Transverse colon (tissue), 4 donors: ENCODE results near the gene BAZ1B.

Experiments
- CTCF ChIP-seq, 5 experiments: fragments of 200-600 bp in 3 of 5; fragments of 450-650 bp in 2 of 5; sonication (generic) in 3 of 5; IDR thresholded peaks; 1 replicate in 2 of 5; 2 replicates in 3 of 5; pipeline ENCODE4 v1.5.1; 2016 to 2017; ENCODE audit warnings: antibody characterized with exemption in 5 of 5, inconsistent platforms in 3 of 5, mild to moderate bottlenecking in 2 of 5, moderate library complexity in 1 of 5
- POLR2A ChIP-seq: fragments of 450-650 bp; IDR thresholded peaks from one replicate; pipeline ENCODE4 v1.6.1; 2016; ENCODE audit warnings: antibody characterized with exemption, mild to moderate bottlenecking, moderate library complexity
- POLR2AphosphoS5 ChIP-seq, 3 donors: sonication (generic); formaldehyde crosslinking; IDR thresholded peaks; one replicate each; pipeline ENCODE4 v1.6.1; 2016; ENCODE audit warnings: antibody characterized with exemption in 3 of 3

GRCh38 chr7:73427902-73428787 lies 93.9 kb downstream of the BAZ1B start:
- TF ChIP-seq CTCF (IDR thresholded peaks at IDR 0.05) = no peak
- TF ChIP-seq POLR2AphosphoS5 (IDR thresholded peaks at IDR 0.05) = no peak
- TF ChIP-seq POLR2A = no peak
